DND-41 (cell line): ENCODE data around the gene OASL.

Experiments used
- CTCF ChIP-seq: IDR thresholded peaks from 2 replicates; pipeline ENCODE4 v1.5.1; 2012; ENCODE audit warnings: borderline replicate concordance, low read length, moderate library complexity, mild to moderate bottlenecking; ENCODE audit not compliant: poor library complexity, severe bottlenecking; ENCODE audit errors: extremely low read depth
- EZH2 ChIP-seq: IDR thresholded peaks from 3 replicates; pipeline ENCODE4 v1.6.1; 2012; ENCODE audit warnings: borderline replicate concordance, low read depth, mild to moderate bottlenecking, moderate library complexity, low read length, inconsistent platforms; ENCODE audit not compliant: severe bottlenecking

GRCh38 chr12:121026274-121027045, 12.6 kb downstream of the OASL start:
- TF ChIP-seq CTCF (peak; percentile 22), EZH2 (no peak)
